HG03432 (cell line): ENCODE results near the gene RIOX2.
A peak's percentile ranks its signal among the peaks of the same experiment; 100 is the strongest.

Experiments used
- ATAC-seq: cut with Tn5 transposase; IDR thresholded peaks from one replicate; pipeline ENCODE4 v1.9.1; 2021; ENCODE audit warnings: mild to moderate bottlenecking, moderate library complexity; ENCODE audit not compliant: unreplicated experiment

RIOX2 gene

DNA sequence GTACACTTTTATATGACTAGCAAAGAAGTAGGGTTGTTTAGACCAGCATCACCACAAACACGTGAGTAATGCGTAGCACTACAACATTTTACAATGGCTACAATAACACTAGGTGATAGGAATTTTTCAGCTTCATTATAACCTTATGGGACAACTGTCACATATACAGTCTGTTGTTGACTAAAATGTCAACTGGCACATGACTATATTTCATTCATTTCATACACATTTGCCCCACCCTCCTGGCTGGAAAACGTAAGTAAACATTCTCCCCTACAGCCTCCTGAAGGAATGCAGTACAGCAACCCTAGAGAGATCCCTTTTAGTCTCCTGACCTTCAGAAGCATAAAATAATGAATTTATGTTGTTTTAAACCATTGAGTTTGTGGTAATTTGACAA is 16.2 kb downstream of the RIOX2 start:
- no peak for ATAC-seq

GRCh38 chr3:97954228-97954827 is 17.9 kb downstream of the RIOX2 start:
- peak; percentile 44 for ATAC-seq

GRCh38 chr3:97952872-97953271 is 19.4 kb downstream of the RIOX2 start:
- ATAC-seq: no peak

GRCh38 chr3:97952280-97952679 is 20.0 kb downstream of the RIOX2 start:
- ATAC-seq: no peak

- ATAC-seq: no peak
These were observed 21.9 kb downstream of the RIOX2 start for GRCh38 chr3:97950360-97950759.

GRCh38 chr3:97949743-97950142 is 22.5 kb downstream of the RIOX2 start:
- no peak for ATAC-seq

DNA sequence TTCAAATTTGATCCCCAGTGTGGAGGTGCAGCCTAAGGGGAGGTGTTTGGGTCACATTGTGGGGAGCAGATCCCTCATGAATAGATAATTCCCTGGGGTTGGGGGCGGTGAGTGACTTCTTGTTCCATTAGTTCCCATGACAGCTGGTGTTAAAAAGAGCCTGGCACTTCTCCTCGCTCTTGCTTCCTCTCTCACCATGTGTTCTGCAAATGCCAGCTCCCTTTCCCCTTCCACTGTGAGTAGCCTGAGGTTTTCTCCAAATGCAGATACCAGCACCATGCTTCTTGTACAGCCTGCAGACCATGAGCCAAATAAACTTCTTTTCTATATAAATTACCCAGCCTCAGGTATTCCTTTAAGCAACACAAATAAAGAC is 23.1 kb downstream of the RIOX2 start:
- no peak for ATAC-seq

DNA sequence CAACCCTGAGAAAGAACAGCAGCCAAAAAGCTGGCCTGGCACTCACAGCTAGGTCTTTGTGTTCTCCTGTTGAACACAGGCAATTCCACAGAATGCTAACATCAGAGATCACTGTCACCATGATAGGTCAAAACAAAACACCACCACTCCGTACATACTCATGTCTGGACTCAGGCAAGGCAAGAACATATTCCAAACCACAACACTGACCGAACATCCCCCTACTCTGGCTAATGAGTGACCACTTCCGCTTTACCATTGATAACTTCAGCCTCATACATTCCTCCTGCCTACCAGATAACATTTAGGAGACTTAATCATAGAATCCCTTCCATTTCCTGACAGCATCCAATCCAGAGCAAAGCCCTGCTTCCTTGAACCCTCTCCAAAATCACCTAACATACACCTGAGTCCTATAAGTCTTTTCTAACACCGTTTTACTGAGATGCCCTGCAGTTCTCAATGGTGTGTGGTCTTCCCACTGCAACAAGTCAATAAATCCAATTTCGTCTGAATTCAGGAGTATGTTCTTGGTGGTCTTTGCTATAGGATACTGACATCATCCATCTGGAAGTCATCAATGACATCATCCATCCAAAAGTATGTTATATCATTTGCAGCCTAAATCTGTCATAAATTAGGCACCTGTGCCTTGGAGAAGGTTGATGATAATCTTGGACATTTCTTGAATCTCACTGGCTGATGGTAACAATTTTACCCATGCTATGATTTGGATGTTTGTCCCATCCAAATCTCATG is 23.7 kb downstream of the RIOX2 start:
- no peak for ATAC-seq

DNA sequence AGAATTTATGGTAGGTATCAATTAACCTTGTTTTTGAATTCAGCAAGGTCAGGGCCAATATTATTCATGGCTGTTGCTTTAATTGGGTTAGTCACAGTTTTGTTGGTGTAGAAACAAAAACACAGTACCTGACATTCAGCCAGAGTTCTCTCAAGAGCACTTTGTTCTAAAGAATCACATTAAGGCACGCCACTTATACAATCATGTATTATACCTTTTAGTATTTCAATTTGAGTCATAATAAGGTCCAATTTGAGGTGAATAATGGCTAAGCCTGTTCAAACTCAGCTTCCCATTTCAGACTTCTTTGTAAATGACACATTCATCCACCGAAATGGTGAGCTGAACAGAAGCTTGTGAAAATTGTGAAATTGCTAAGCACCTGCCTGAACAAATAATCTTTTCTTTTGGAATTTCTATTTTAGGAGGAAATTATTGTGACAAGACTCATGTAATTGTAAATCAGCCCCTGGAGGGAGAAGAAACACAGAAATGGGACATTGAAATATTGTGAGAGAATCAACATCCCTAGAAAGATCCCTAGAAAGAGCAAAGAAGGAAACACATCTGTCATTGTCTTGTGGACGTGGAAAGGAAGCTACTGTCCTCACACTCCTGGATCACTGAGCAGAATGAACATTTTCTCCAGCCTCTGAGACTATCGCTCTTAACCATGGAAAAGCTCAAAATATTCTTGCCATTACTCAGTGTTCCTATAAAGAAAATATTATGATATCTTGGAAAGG is 29.3 kb downstream of the RIOX2 start:
- no peak for ATAC-seq

- no peak for ATAC-seq
These were observed 32.2 kb downstream of the RIOX2 start for GRCh38 chr3:97940034-97940433.

- ATAC-seq: no peak
These were observed 32.8 kb downstream of the RIOX2 start for GRCh38 chr3:97939401-97939800.

GRCh38 chr3:97938444-97938843 is 33.8 kb downstream of the RIOX2 start:
- ATAC-seq: no peak

DNA sequence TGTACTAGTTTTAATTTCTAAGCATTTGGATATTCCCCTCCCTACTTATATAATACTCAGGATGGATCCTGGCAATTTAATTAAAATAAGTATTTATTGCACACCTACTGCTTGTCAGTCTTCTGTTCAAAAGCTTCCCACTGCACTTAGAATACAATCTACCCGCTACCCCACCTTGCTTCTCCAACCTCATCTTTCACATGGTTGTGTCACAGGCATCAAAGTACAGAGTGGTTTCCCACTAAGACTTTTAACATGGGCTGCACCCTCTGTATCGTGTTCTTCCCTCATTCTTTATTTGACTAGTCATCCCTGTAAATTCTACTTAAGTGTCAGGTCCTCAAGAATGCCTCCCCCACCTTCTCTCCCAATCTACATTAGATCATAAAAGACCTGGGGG is 35.0 kb downstream of the RIOX2 start:
- no peak for ATAC-seq

GRCh38 chr3:97935842-97936241 is 36.4 kb downstream of the RIOX2 start:
- no peak for ATAC-seq

GRCh38 chr3:97934980-97935695 is 37.1 kb downstream of the RIOX2 start:
- no peak for ATAC-seq

DNA sequence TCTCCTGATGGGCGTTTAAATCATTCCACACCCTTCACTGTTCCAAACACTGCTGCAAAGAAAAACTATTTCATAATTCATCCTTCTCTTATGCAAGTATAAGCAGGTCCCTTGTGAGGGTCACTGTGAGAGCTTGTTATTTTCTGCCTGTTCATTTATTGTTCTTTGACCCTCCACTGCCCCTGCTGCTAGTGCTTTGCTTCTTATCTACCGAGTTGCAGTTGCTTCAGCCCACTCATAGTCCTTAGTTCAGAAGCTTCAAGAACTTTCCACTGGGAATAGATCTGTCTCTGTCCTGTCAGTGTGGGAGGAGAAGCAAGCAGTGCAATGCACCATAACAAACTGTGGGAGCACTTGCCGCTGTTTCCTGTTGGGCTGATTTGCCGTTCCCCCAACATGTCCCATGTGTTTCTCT is 39.8 kb downstream of the RIOX2 start:
- no peak for ATAC-seq

- ATAC-seq: no peak
These were observed 41.0 kb downstream of the RIOX2 start for GRCh38 chr3:97931218-97931617.

DNA sequence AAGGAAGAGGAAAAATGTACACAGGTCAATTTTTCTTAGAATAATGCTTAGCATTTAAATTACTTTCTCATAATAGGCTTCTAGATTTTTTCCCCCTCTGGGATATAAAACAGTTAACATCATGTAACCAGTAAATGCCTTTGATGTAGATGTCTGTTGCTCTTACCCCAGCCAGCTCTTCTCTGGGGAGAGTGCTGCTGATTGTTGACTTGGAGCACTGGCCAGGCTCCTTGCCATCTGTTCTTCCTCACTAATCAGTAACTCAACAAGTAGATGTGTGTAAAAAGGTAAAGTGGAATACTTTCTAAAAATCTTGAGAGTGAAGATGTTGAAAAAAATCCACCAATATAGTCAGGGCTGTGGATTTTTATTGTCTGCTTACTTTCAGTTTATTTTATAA is 42.2 kb downstream of the RIOX2 start:
- ATAC-seq: no peak

DNA sequence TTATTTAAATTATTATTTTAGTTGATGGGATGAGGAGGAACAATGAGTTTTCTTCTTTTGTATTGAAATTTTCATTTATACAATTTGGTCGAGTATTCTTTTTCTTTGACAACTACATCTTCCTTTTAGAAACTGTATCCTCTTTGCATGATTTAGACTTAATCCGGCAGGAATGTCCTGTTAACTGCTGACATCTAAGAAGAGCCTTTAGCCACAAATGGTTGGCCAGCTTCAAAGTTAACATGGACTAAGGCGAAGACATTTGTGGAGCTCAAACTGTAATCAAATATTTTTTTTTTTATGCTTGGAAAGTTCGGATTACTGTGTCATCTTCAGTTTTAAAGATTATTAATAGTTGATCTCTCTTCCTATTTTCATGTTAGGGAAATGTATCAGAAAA is 43.2 kb downstream of the RIOX2 start:
- no peak for ATAC-seq

- ATAC-seq: no peak
These were observed 44.5 kb downstream of the RIOX2 start for GRCh38 chr3:97927704-97928103.

- no peak for ATAC-seq
These were observed 54.3 kb downstream of the RIOX2 start for GRCh38 chr3:97917813-97918536.
